ENCODE results near the gene BCL7B.
"Not testable (repeated sequence)": the region's sequence is repeated elsewhere in the genome, so short reads cannot be mapped to it uniquely, and the experiment has no call there.

BCL7B gene

GRCh38 chr7:73572767-73573186 lies 15.3 kb upstream of the BCL7B start:
- Histone ChIP-seq H3K36me3 (ENCODE audit: control insufficient read depth in 1 of 2, insufficient read depth in 2 of 2, low read length in 2 of 2) (peaks cover 44 to 61% of the 10 kb centered on the region in 2 donors), H3K9ac (ENCODE audit: low read depth in 1 of 2, low read length in 2 of 2) (no peak overlapping the region), H3K27me3 (ENCODE audit: control insufficient read depth in 1 of 2, insufficient read depth in 2 of 2, low read length in 2 of 2) (no peaks in the 10 kb centered on the region), H3K27ac (ENCODE audit: low read depth, low read length) (no peak overlapping the region), H3K4me3 (ENCODE audit: low read depth in 1 of 2, low read length in 2 of 2) (no peak overlapping the region), H3K4me1 (ENCODE audit: control insufficient read depth in 1 of 2, insufficient read depth in 2 of 2, low read length in 2 of 2) (peaks cover 13 to 14% of the 10 kb centered on the region in 2 donors), H3K9me3 (ENCODE audit: control insufficient read depth in 1 of 2, low read length in 2 of 2) (no peaks in the 10 kb centered on the region)

GRCh38 chr7:73570977-73571376 lies 13.5 kb upstream of the BCL7B start:
- Histone ChIP-seq H3K4me1 (ENCODE audit: control insufficient read depth in 1 of 2, insufficient read depth in 2 of 2, low read length in 2 of 2) (peaks cover 0 to 9% of the 10 kb centered on the region in 2 donors), H3K27me3 (ENCODE audit: control insufficient read depth in 1 of 2, insufficient read depth in 2 of 2, low read length in 2 of 2) (no peaks in the 10 kb centered on the region), H3K27ac (ENCODE audit: low read depth, low read length) (no peak overlapping the region), H3K9ac (ENCODE audit: low read depth in 1 of 2, low read length in 2 of 2) (no peak overlapping the region), H3K4me3 (ENCODE audit: low read depth in 1 of 2, low read length in 2 of 2) (no peak overlapping the region), H3K36me3 (ENCODE audit: control insufficient read depth in 1 of 2, insufficient read depth in 2 of 2, low read length in 2 of 2) (peaks cover 44 to 61% of the 10 kb centered on the region in 2 donors), H3K9me3 (ENCODE audit: control insufficient read depth in 1 of 2, low read length in 2 of 2) (no peaks in the 10 kb centered on the region)

GRCh38 chr7:73570521-73570920 lies 13.0 kb upstream of the BCL7B start:
- Histone ChIP-seq H3K4me3 (ENCODE audit: low read depth in 1 of 2, low read length in 2 of 2) (no peak overlapping the region), H3K9ac (ENCODE audit: low read depth in 1 of 2, low read length in 2 of 2) (no peak overlapping the region), H3K9me3 (ENCODE audit: control insufficient read depth in 1 of 2, low read length in 2 of 2) (no peaks in the 10 kb centered on the region), H3K27ac (ENCODE audit: low read depth, low read length) (no peak overlapping the region), H3K4me1 (ENCODE audit: control insufficient read depth in 1 of 2, insufficient read depth in 2 of 2, low read length in 2 of 2) (peaks cover 2 to 14% of the 10 kb centered on the region in 2 donors), H3K36me3 (ENCODE audit: control insufficient read depth in 1 of 2, insufficient read depth in 2 of 2, low read length in 2 of 2) (peaks cover 44 to 61% of the 10 kb centered on the region in 2 donors), H3K27me3 (ENCODE audit: control insufficient read depth in 1 of 2, insufficient read depth in 2 of 2, low read length in 2 of 2) (no peaks in the 10 kb centered on the region)

- Histone ChIP-seq H3K4me1 (ENCODE audit: control insufficient read depth in 1 of 2, insufficient read depth in 2 of 2, low read length in 2 of 2) (peaks cover 5 to 14% of the 10 kb centered on the region in 2 donors), H3K9me3 (ENCODE audit: control insufficient read depth in 1 of 2, low read length in 2 of 2) (no peaks in the 10 kb centered on the region), H3K27ac (ENCODE audit: low read depth, low read length) (no peak overlapping the region), H3K36me3 (ENCODE audit: control insufficient read depth in 1 of 2, insufficient read depth in 2 of 2, low read length in 2 of 2) (peaks cover 40 to 52% of the 10 kb centered on the region in 2 donors), H3K27me3 (ENCODE audit: control insufficient read depth in 1 of 2, insufficient read depth in 2 of 2, low read length in 2 of 2) (no peaks in the 10 kb centered on the region), H3K4me3 (ENCODE audit: low read depth in 1 of 2, low read length in 2 of 2) (no peak overlapping the region), H3K9ac (ENCODE audit: low read depth in 1 of 2, low read length in 2 of 2) (no peak overlapping the region)
Measured at GRCh38 chr7:73569042-73569608, 11.6 kb upstream of the BCL7B start.

GRCh38 chr7:73567846-73568685 lies 10.6 kb upstream of the BCL7B start:
- H3K27ac ChIP-seq (ENCODE audit: low read depth, low read length): no peak overlapping the region
- H3K4me3 ChIP-seq (ENCODE audit: low read depth in 1 of 2, low read length in 2 of 2): no peak overlapping the region
- no peaks in the 10 kb centered on the region for H3K27me3 ChIP-seq (ENCODE audit: control insufficient read depth in 1 of 2, insufficient read depth in 2 of 2, low read length in 2 of 2)
- peaks cover 30 to 42% of the 10 kb centered on the region in 2 donors for H3K36me3 ChIP-seq (ENCODE audit: control insufficient read depth in 1 of 2, insufficient read depth in 2 of 2, low read length in 2 of 2)
- no peak overlapping the region for H3K9ac ChIP-seq (ENCODE audit: low read depth in 1 of 2, low read length in 2 of 2)
- no peaks in the 10 kb centered on the region for H3K9me3 ChIP-seq (ENCODE audit: control insufficient read depth in 1 of 2, low read length in 2 of 2)
- H3K4me1 ChIP-seq (ENCODE audit: control insufficient read depth in 1 of 2, insufficient read depth in 2 of 2, low read length in 2 of 2): peaks cover 5 to 7% of the 10 kb centered on the region in 2 donors

DNA sequence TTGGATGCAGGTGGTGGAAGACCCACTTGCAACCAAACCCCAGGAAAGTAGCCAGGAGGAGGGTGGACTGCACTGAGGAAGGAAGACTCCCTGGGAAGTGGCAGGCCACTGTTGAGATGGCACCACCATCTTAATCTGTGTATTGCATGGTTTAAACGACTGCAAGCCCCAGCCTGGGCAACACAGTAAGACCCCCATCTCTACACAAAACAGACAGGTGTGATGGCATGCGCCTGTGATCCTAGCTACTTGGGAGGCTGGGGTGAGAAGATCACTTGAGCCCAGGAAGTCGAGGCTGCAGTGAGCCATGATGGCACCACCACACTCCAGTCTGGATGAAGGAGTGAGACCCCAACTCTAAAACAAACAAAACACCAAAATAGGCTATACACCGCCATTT lies 9.7 kb upstream of the BCL7B start:
- H3K4me1 ChIP-seq (ENCODE audit: control insufficient read depth in 1 of 2, insufficient read depth in 2 of 2, low read length in 2 of 2): peaks cover 5% of the 10 kb centered on the region in 2 donors
- no peaks in the 10 kb centered on the region for H3K27me3 ChIP-seq (ENCODE audit: control insufficient read depth in 1 of 2, insufficient read depth in 2 of 2, low read length in 2 of 2)
- H3K9me3 ChIP-seq (ENCODE audit: control insufficient read depth in 1 of 2, low read length in 2 of 2): no peaks in the 10 kb centered on the region
- H3K36me3 ChIP-seq (ENCODE audit: control insufficient read depth in 1 of 2, insufficient read depth in 2 of 2, low read length in 2 of 2): peaks cover 20 to 33% of the 10 kb centered on the region in 2 donors
- H3K27ac ChIP-seq (ENCODE audit: low read depth, low read length): no peak overlapping the region
- H3K4me3 ChIP-seq (ENCODE audit: low read depth in 1 of 2, low read length in 2 of 2): no peak overlapping the region
- H3K9ac ChIP-seq (ENCODE audit: low read depth in 1 of 2, low read length in 2 of 2): no peak overlapping the region

- Histone ChIP-seq H3K9ac (ENCODE audit: low read depth in 1 of 2, low read length in 2 of 2) (peak overlapping the region; percentile 58 to 77), H3K4me3 (ENCODE audit: low read depth in 1 of 2, low read length in 2 of 2) (peak overlapping the region; percentile 82 to 86)
- not testable (repeated sequence) for H3K9me3 ChIP-seq (ENCODE audit: control insufficient read depth in 1 of 2, low read length in 2 of 2)
Measured at GRCh38 chr7:73566431-73566830, 8.9 kb upstream of the BCL7B start.

GRCh38 chr7:73565675-73566340 lies 8.3 kb upstream of the BCL7B start:
- Histone ChIP-seq H3K27me3 (ENCODE audit: control insufficient read depth in 1 of 2, insufficient read depth in 2 of 2, low read length in 2 of 2) (no peaks in the 10 kb centered on the region), H3K27ac (ENCODE audit: low read depth, low read length) (no peak overlapping the region), H3K9ac (ENCODE audit: low read depth in 1 of 2, low read length in 2 of 2) (peak overlapping the region; percentile 58 to 77), H3K4me3 (ENCODE audit: low read depth in 1 of 2, low read length in 2 of 2) (peak overlapping the region; percentile 82 to 86), H3K36me3 (ENCODE audit: control insufficient read depth in 1 of 2, insufficient read depth in 2 of 2, low read length in 2 of 2) (peaks cover 11 to 19% of the 10 kb centered on the region in 2 donors), H3K9me3 (ENCODE audit: control insufficient read depth in 1 of 2, low read length in 2 of 2) (no peaks in the 10 kb centered on the region), H3K4me1 (ENCODE audit: control insufficient read depth in 1 of 2, insufficient read depth in 2 of 2, low read length in 2 of 2) (peaks cover 5% of the 10 kb centered on the region in 2 donors)

More at GRCh38 chr7:73566431-73566830, 8.9 kb upstream of the BCL7B start:
- H3K36me3 ChIP-seq (ENCODE audit: control insufficient read depth in 1 of 2, insufficient read depth in 2 of 2, low read length in 2 of 2): peaks cover 17 to 25% of the 10 kb centered on the region in 2 donors
- not testable (repeated sequence) for H3K27me3 ChIP-seq (ENCODE audit: control insufficient read depth in 1 of 2, insufficient read depth in 2 of 2, low read length in 2 of 2); H3K4me1 ChIP-seq (ENCODE audit: control insufficient read depth in 1 of 2, insufficient read depth in 2 of 2, low read length in 2 of 2); H3K27ac ChIP-seq (ENCODE audit: low read depth, low read length)

DNA sequence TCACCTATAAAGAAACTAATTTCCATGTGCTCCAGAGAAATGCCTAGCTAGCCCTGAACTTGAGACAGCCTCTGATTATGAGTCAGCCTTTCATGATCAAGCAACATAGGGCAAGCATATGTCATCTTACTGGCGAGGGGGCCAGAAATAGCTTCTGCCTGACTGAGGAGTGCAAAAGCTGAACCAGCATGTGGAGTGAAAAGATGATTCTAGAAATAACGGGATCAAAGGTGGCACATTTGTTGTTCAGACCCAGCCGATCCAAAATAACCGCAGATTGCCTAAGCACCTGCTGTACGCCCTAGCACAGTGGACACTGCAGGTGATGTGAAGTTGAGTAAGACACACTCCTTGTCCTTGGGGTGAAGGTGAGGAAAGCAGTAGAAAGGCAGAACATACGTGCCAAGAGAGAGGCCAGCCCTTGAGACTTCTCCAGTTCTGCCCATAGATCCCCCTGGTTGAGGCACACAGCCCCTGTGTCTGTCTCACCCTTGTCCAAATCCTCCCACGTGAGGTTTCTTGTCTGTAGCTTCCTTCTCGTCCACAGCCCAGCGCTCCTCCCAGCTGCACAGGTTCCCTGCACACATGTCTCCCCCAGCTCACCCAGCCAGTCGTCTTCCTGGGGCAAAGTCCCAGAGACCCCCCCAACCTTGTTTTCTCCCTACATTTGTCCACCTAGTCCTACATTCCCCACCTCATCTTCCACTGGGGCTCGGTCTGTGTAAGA lies 2.8 kb upstream of the BCL7B start:
- Histone ChIP-seq H3K27me3 (ENCODE audit: control insufficient read depth in 1 of 2, insufficient read depth in 2 of 2, low read length in 2 of 2) (no peaks in the 10 kb centered on the region), H3K9ac (ENCODE audit: low read depth in 1 of 2, low read length in 2 of 2) (peak overlapping the region in 1 of 2 donors; percentile 12), H3K36me3 (ENCODE audit: control insufficient read depth in 1 of 2, insufficient read depth in 2 of 2, low read length in 2 of 2) (no peaks in the 10 kb centered on the region), H3K27ac (ENCODE audit: low read depth, low read length) (no peak overlapping the region), H3K9me3 (ENCODE audit: control insufficient read depth in 1 of 2, low read length in 2 of 2) (no peaks in the 10 kb centered on the region), H3K4me1 (ENCODE audit: control insufficient read depth in 1 of 2, insufficient read depth in 2 of 2, low read length in 2 of 2) (peaks cover 0 to 25% of the 10 kb centered on the region in 2 donors), H3K4me3 (ENCODE audit: low read depth in 1 of 2, low read length in 2 of 2) (no peak overlapping the region)
